LNCaP clone FGC (cell line): Measurements from ENCODE around the gene HDC.

Experiments
- DNase-seq: peaks from one replicate; pipeline ENCODE4 v3.0.0-alpha.2; 2011; ENCODE audit warnings: low read depth
- H3K4me3 ChIP-seq: 2 replicates; pipeline ENCODE4 v1.5.1; 2011; ENCODE audit warnings: mild to moderate bottlenecking, low read depth, low read length, control low read depth
- CTCF ChIP-seq: IDR thresholded peaks from 2 replicates; pipeline ENCODE4 v1.5.1; 2012; ENCODE audit warnings: mild to moderate bottlenecking; ENCODE audit not compliant: control insufficient read depth, insufficient read depth; ENCODE audit errors: extremely low read depth

HDC gene

DNA sequence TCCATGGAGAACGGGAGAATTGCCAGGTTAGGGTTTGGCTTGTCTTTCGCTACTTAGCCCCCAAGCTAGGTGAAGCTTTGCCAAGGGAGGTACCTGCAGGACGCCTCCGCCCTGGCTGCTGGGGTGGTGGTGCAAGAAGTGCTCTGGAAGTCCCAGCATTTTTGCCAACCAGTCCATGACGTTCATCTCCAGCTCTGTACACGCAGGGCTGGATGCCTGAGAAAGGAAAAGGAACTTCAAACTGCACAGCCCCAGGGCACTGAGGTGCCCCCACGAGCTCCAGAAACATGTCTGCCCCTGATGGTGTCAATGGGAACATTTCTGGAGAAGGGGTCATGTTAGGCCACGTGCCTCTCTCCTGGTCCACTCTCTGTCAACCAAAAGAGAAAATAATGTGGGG lies 8.2 kb downstream of the HDC start:
- DNase-seq = no peak
- no peak overlapping the region for H3K4me3 ChIP-seq
- no peak for TF ChIP-seq CTCF

GRCh38 chr15:50256188-50257041 lies 9.1 kb downstream of the HDC start:
- DNase-seq = no peak
- TF ChIP-seq CTCF = no peak
- H3K4me3 ChIP-seq = no peak overlapping the region

DNA sequence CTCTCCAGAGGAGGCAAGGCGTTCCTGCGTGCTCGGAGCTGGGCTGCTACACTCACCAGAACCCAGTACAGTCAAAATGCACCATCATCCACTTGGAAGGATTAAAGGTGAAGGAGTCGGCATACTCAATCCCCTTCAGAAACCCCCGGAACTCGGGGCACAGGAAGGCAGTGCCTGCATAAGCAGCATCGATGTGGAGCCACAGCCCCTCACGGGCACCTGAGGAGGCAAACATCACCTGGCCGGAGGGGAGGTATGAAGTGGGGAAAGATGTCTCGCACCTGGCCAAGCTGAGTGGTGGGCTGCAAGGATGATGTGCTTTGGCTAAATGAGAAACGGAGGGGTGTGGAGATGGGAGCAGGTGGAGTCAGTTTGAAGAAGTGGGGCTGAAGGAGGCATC lies 13.0 kb downstream of the HDC start:
- DNase-seq = no peak
- H3K4me3 ChIP-seq = no peak overlapping the region
- no peak for TF ChIP-seq CTCF

DNA sequence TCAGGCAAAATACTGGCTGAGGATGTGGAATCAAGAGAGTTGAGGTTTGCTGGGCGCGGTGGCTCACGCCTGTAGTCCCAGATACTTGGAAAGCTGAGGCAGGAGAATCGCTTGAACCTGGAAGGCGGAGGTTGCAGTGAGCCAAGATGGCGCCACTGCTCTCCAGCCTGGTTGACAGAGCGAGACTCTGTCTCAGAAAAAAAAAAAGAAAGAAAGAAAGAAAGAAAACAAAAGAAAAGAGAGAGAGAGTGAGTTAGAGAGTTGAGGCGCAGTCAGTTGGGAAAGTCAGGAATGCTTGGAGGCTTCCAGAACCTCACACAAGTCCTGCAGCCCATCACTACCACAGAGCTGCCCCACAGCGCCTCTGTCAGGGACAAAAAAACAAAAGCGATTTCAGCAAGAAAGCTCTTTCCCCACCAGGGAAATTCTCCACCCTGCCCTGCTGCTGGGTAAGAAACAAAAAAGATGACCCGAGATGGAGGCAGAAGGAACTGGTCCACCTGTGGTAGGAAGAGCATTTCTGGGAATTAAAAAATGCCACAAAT lies 13.8 kb downstream of the HDC start:
- no peak for DNase-seq
- TF ChIP-seq CTCF = no peak
- H3K4me3 ChIP-seq = no peak overlapping the region

- H3K4me3 ChIP-seq = no peak overlapping the region
- DNase-seq = no peak
- no peak for TF ChIP-seq CTCF
These were observed 14.6 kb downstream of the HDC start for GRCh38 chr15:50250760-50251394.

DNA sequence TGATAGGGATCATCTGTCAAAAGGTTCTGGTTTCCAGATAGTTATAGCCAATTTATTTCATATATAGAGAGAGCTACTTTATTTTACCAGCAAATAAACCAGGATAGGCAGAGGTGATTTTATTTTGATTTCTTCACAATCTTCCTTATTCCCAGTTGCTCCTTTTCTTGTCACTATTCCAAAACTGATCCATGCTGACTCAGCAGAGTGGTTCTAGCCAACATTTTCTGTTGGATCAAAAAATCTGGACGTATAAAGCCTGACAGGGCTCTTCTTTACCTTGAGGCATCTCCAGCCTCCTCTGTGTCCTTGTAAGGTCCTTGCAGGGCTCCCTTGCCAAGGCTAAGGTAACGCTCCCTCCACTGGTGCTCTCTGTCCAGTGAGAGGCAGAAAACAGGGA lies 15.8 kb downstream of the HDC start:
- no peak for DNase-seq
- no peak for TF ChIP-seq CTCF
- H3K4me3 ChIP-seq = no peak overlapping the region
